Memory B cell (primary cell): ENCODE data around the gene CDKL5.

Source experiments
- ATAC-seq: fragments of 150-1000 bp; cut with Tn5 transposase; 2 replicates; pipeline ENCODE4 v1.10.0; 2021; ENCODE audit warnings: low read depth, mild to moderate bottlenecking, moderate library complexity
- DNase-seq, 2 donors: peaks; one replicate each; pipeline ENCODE4 v3.0.0; 2022; ENCODE audit warnings: low spot score in 2 of 2
- H3K27ac Mint-ChIP-seq: one replicate; pipeline ENCODE4 v1.8.0; 2022; ENCODE audit warnings: mild to moderate bottlenecking, moderate library complexity, mixed read lengths
- H3K27me3 Mint-ChIP-seq: one replicate; pipeline ENCODE4 v1.8.0; 2022; ENCODE audit warnings: mixed read lengths
- H3K36me3 Mint-ChIP-seq: one replicate; pipeline ENCODE4 v1.8.0; 2022; ENCODE audit warnings: mild to moderate bottlenecking, mixed read lengths
- H3K4me1 Mint-ChIP-seq: one replicate; pipeline ENCODE4 v1.8.0; 2022; ENCODE audit warnings: mixed read lengths
- H3K4me3 Mint-ChIP-seq: one replicate; pipeline ENCODE4 v1.8.0; 2022; ENCODE audit warnings: mild to moderate bottlenecking, moderate library complexity, mixed read lengths
- H3K9me3 Mint-ChIP-seq: one replicate; pipeline ENCODE4 v1.8.0; 2022; ENCODE audit warnings: mixed read lengths

CDKL5 gene

GRCh38 chrX:18654875-18655836 is 229.7 kb downstream of the CDKL5 start:
- ATAC-seq: no peak
- no peaks in the 10 kb centered on the region for H3K36me3 Mint-ChIP-seq
- no peaks in the 10 kb centered on the region for H3K27me3 Mint-ChIP-seq
- H3K4me1 Mint-ChIP-seq: no peaks in the 10 kb centered on the region
- H3K4me3 Mint-ChIP-seq: no peak overlapping the region
- no peak overlapping the region for H3K27ac Mint-ChIP-seq
- no peak for DNase-seq
- no peaks in the 10 kb centered on the region for H3K9me3 Mint-ChIP-seq

GRCh38 chrX:18661273-18661672 is 235.9 kb downstream of the CDKL5 start:
- H3K27me3 Mint-ChIP-seq: peaks cover 3% of the 10 kb centered on the region
- no peaks in the 10 kb centered on the region for H3K36me3 Mint-ChIP-seq
- H3K4me1 Mint-ChIP-seq: peaks cover 2% of the 10 kb centered on the region
- ATAC-seq: no peak
- no peak overlapping the region for H3K27ac Mint-ChIP-seq
- no peaks in the 10 kb centered on the region for H3K9me3 Mint-ChIP-seq
- no peak overlapping the region for H3K4me3 Mint-ChIP-seq
- DNase-seq: no peak

- Mint-ChIP-seq H3K9me3 (no peaks in the 10 kb centered on the region), H3K36me3 (no peaks in the 10 kb centered on the region), H3K4me1 (peaks cover 8% of the 10 kb centered on the region), H3K27ac (no peak overlapping the region), H3K27me3 (peaks cover 3% of the 10 kb centered on the region), H3K4me3 (no peak overlapping the region)
- DNase-seq (no peak), ATAC-seq (no peak)
Observed at GRCh38 chrX:18664947-18665346, 239.5 kb downstream of the CDKL5 start.

GRCh38 chrX:18666614-18667013 is 241.2 kb downstream of the CDKL5 start:
- no peak for DNase-seq
- Mint-ChIP-seq H3K4me1 (peaks cover 8% of the 10 kb centered on the region), H3K27ac (no peak overlapping the region), H3K9me3 (no peaks in the 10 kb centered on the region), H3K27me3 (peaks cover 3% of the 10 kb centered on the region), H3K36me3 (no peaks in the 10 kb centered on the region), H3K4me3 (no peak overlapping the region)
- no peak for ATAC-seq

GRCh38 chrX:18668071-18668835 is 242.8 kb downstream of the CDKL5 start:
- Mint-ChIP-seq H3K36me3 (no peaks in the 10 kb centered on the region), H3K4me1 (peaks cover 8% of the 10 kb centered on the region), H3K27ac (no peak overlapping the region), H3K4me3 (no peak overlapping the region), H3K27me3 (peaks cover 3% of the 10 kb centered on the region), H3K9me3 (no peaks in the 10 kb centered on the region)
- no peak for ATAC-seq
- DNase-seq: no peak

GRCh38 chrX:18672008-18672407 is 246.6 kb downstream of the CDKL5 start, which contains the start of gene RS1:
Gene RS1 (minus strand): TSS chrX:18672108. CDS start chrX:18672068, 40 bp downstream.
- Mint-ChIP-seq H3K9me3 (no peaks in the 10 kb centered on the region), H3K4me1 (peaks cover 4% of the 10 kb centered on the region), H3K36me3 (no peaks in the 10 kb centered on the region), H3K4me3 (no peak within 1 kb of the TSS), H3K27me3 (no peaks in the 10 kb centered on the region), H3K27ac (no peak within 1 kb of the TSS)
- ATAC-seq (no peak), DNase-seq (no peak)

- peaks cover 2% of the 10 kb centered on the region for H3K4me1 Mint-ChIP-seq
- peak overlapping the region; percentile 95 for H3K27ac Mint-ChIP-seq
- no peaks in the 10 kb centered on the region for H3K9me3 Mint-ChIP-seq
- DNase-seq: peak in 1 of 2 donors; percentile 33
- H3K36me3 Mint-ChIP-seq: no peaks in the 10 kb centered on the region
- peak; percentile 28 for ATAC-seq
- H3K4me3 Mint-ChIP-seq: peak overlapping the region; percentile 79
- no peaks in the 10 kb centered on the region for H3K27me3 Mint-ChIP-seq
Observed at GRCh38 chrX:18674417-18674787, 249.0 kb downstream of the CDKL5 start.

- H3K27ac Mint-ChIP-seq: peak overlapping the region; percentile 95
- peak; percentile 77 for ATAC-seq
- peak overlapping the region; percentile 79 for H3K4me3 Mint-ChIP-seq
Observed at GRCh38 chrX:18674788-18675735, 249.7 kb downstream of the CDKL5 start.

GRCh38 chrX:18676050-18676449 is 250.6 kb downstream of the CDKL5 start:
- Mint-ChIP-seq H3K36me3 (no peaks in the 10 kb centered on the region), H3K9me3 (no peaks in the 10 kb centered on the region), H3K4me1 (peaks cover 2% of the 10 kb centered on the region), H3K27me3 (no peaks in the 10 kb centered on the region), H3K27ac (no peak overlapping the region), H3K4me3 (peak overlapping the region; percentile 29)
- ATAC-seq (no peak), DNase-seq (no peak)

More at GRCh38 chrX:18674788-18675735, 249.7 kb downstream of the CDKL5 start:
- peak; percentile 82 to 87 for DNase-seq
- Mint-ChIP-seq H3K4me1 (peaks cover 2% of the 10 kb centered on the region), H3K36me3 (no peaks in the 10 kb centered on the region), H3K9me3 (no peaks in the 10 kb centered on the region), H3K27me3 (no peaks in the 10 kb centered on the region)

GRCh38 chrX:18676470-18676869 is 251.1 kb downstream of the CDKL5 start:
- no peak overlapping the region for H3K27ac Mint-ChIP-seq
- DNase-seq (no peak), ATAC-seq (no peak)
- no peaks in the 10 kb centered on the region for H3K27me3 Mint-ChIP-seq
- H3K4me3 Mint-ChIP-seq: peak overlapping the region; percentile 29
- H3K4me1 Mint-ChIP-seq: peaks cover 2% of the 10 kb centered on the region
- no peaks in the 10 kb centered on the region for H3K36me3 Mint-ChIP-seq
- no peaks in the 10 kb centered on the region for H3K9me3 Mint-ChIP-seq

- no peak overlapping the region for H3K27ac Mint-ChIP-seq
- DNase-seq (no peak), ATAC-seq (no peak)
- no peaks in the 10 kb centered on the region for H3K27me3 Mint-ChIP-seq
- H3K36me3 Mint-ChIP-seq: no peaks in the 10 kb centered on the region
- H3K4me1 Mint-ChIP-seq: peaks cover 2% of the 10 kb centered on the region
- H3K4me3 Mint-ChIP-seq: no peak overlapping the region
- H3K9me3 Mint-ChIP-seq: no peaks in the 10 kb centered on the region
Observed at GRCh38 chrX:18677161-18677869, 251.9 kb downstream of the CDKL5 start.

GRCh38 chrX:18681996-18682395 is 256.6 kb downstream of the CDKL5 start:
- H3K36me3 Mint-ChIP-seq: no peaks in the 10 kb centered on the region
- DNase-seq (no peak), ATAC-seq (no peak)
- no peaks in the 10 kb centered on the region for H3K9me3 Mint-ChIP-seq
- no peak overlapping the region for H3K27ac Mint-ChIP-seq
- H3K27me3 Mint-ChIP-seq: no peaks in the 10 kb centered on the region
- peaks cover 5% of the 10 kb centered on the region for H3K4me1 Mint-ChIP-seq
- no peak overlapping the region for H3K4me3 Mint-ChIP-seq

GRCh38 chrX:18682979-18683387 is 257.6 kb downstream of the CDKL5 start:
- H3K27me3 Mint-ChIP-seq: no peaks in the 10 kb centered on the region
- no peak overlapping the region for H3K27ac Mint-ChIP-seq
- ATAC-seq (peak; percentile 39), DNase-seq (no peak)
- no peaks in the 10 kb centered on the region for H3K36me3 Mint-ChIP-seq
- H3K4me3 Mint-ChIP-seq: no peak overlapping the region
- peaks cover 3% of the 10 kb centered on the region for H3K4me1 Mint-ChIP-seq
- no peaks in the 10 kb centered on the region for H3K9me3 Mint-ChIP-seq
